K562 (cell line): Measurements from ENCODE around the gene ACTL7B. TPM values are rescaled to one million over a fixed set of nuclear protein-coding genes. Genes with fewer than 3 reads are reported as not detected.

Experiments used
- ATAC-seq: fragments of 200-7000 bp; cut with Tn5 transposase; 3 replicates; pipeline ENCODE4 v1.9.1; 2020; ENCODE audit warnings: moderate library complexity
- BruUV-seq: library from RNA; stranded (reverse); fragments of 400-500 nt; replicated peaks from 2 replicates; lab custom pipeline; 2021; lab: Mats Ljungman, UMichigan
- CTCF ChIA-PET: fragments of 300-600 bp; formaldehyde crosslinking; extraction: SDS; loops from one replicate; lab custom pipeline; 2021; ENCODE audit warnings: low intra/inter-chr PET ratio; lab: Yijun Ruan, JAX
- POLR2A ChIA-PET: fragments of 300-600, 350-650 bp; sonication (Branson Sonifier 250); formaldehyde crosslinking; extraction: SDS; loops from one replicate; lab custom pipeline; 2021; ENCODE audit warnings: antibody characterized with exemption, inconsistent platforms; lab: Yijun Ruan, JAX
- DNase-seq, 4 experiments: peaks; one replicate each; pipeline versions ENCODE4 v3.0.0 to v3.0.0-alpha.2; 2011 to 2018; ENCODE audit warnings: low spot score in 3 of 4, mixed read lengths in 3 of 4; ENCODE audit errors: extremely low read depth in 1 of 4
- FAIRE-seq: peaks from 2 replicates; lab custom pipeline; 2011; peaks lifted over from hg19 to GRCh38; lab: Jason Lieb, UNC
- H2AFZ ChIP-seq: 2 replicates; pipeline ENCODE4 v1.6.0; 2011; ENCODE audit warnings: low read depth, low read length, control low read depth, inconsistent platforms
- H3K27ac ChIP-seq: fragments of 200-600 bp; 3 replicates; pipeline ENCODE4 v1.8.0; 2011; ENCODE audit warnings: low read depth, mild to moderate bottlenecking, control low read depth, inconsistent platforms, low read length, moderate library complexity, mixed read lengths; ENCODE audit errors: extremely low read depth
- H3K27me3 ChIP-seq, 2 experiments: fragments of 300-600 bp in 1 of 2; 2 replicates in 1 of 2; 3 replicates in 1 of 2; pipeline versions ENCODE4 v1.6.0 to v1.8.0; 2011; ENCODE audit warnings: inconsistent platforms in 2 of 2, low read length in 2 of 2, mild to moderate bottlenecking in 1 of 2, mixed read lengths in 1 of 2, moderate library complexity in 1 of 2; ENCODE audit not compliant: control insufficient read depth in 2 of 2, insufficient read depth in 2 of 2
- H3K36me3 ChIP-seq: fragments of 300-600 bp; 3 replicates; pipeline ENCODE4 v1.8.0; 2011; ENCODE audit warnings: mild to moderate bottlenecking, low read length, inconsistent platforms; ENCODE audit not compliant: control insufficient read depth, insufficient read depth
- H3K4me1 ChIP-seq, 2 experiments: fragments of 200-600 bp in 1 of 2; replicated peaks in 1 of 2; 2 replicates in 1 of 2; 3 replicates in 1 of 2; pipeline versions ENCODE4 v1.5.1 to v1.8.0; 2011; ENCODE audit warnings: inconsistent platforms in 2 of 2, low read length in 2 of 2, mild to moderate bottlenecking in 1 of 2, mixed read lengths in 1 of 2, moderate library complexity in 1 of 2; ENCODE audit not compliant: control insufficient read depth in 2 of 2, insufficient read depth in 2 of 2
- H3K4me2 ChIP-seq: 2 replicates; pipeline ENCODE4 v1.6.1; 2011; ENCODE audit warnings: low read length, control low read depth, inconsistent platforms, mixed read lengths; ENCODE audit not compliant: insufficient read depth
- H3K4me3 ChIP-seq: fragments of 200-600 bp; sonication (generic), shearing (Covaris generic); 2 replicates; pipeline ENCODE4 v1.5.1; 2016; ENCODE audit warnings: control low read depth, inconsistent platforms
- H3K79me2 ChIP-seq: fragments of 200-600 bp; 3 replicates; pipeline ENCODE4 v1.8.0; 2011; ENCODE audit warnings: low read length, inconsistent platforms; ENCODE audit not compliant: control insufficient read depth, insufficient read depth
- H3K9ac ChIP-seq, 2 experiments: 2 replicates each; pipeline versions ENCODE4 v1.6.0 to v1.6.1; 2011; ENCODE audit warnings: low read depth in 2 of 2, low read length in 2 of 2, control low read depth in 1 of 2, inconsistent platforms in 1 of 2, mild to moderate bottlenecking in 1 of 2, mixed read lengths in 1 of 2; ENCODE audit not compliant: insufficient read depth in 1 of 2
- H3K9me1 ChIP-seq: one replicate; pipeline ENCODE4 v1.6.0; 2011; ENCODE audit warnings: inconsistent platforms, mild to moderate bottlenecking, low read length, moderate library complexity; ENCODE audit not compliant: control insufficient read depth, insufficient read depth
- H3K9me3 ChIP-seq: replicated peaks from 2 replicates; pipeline ENCODE4 v1.5.1; 2011; ENCODE audit warnings: low read depth, low read length, inconsistent platforms; ENCODE audit not compliant: control insufficient read depth, insufficient read depth
- H4K20me1 ChIP-seq: replicated peaks from 2 replicates; pipeline ENCODE4 v1.6.1; 2011; ENCODE audit warnings: low read length, inconsistent platforms, mixed read lengths; ENCODE audit not compliant: control insufficient read depth, insufficient read depth
- CTCF ChIP-seq, 3 experiments: IDR thresholded peaks in 2 of 3; conservative IDR thresholded peaks in 1 of 3; 2 replicates each; pipeline ENCODE4 v1.5.1; 2011 to 2012; ENCODE audit warnings: low read length in 3 of 3, mild to moderate bottlenecking in 3 of 3, control low read depth in 2 of 3, improper control_type of control experiment in 1 of 3, inconsistent platforms in 1 of 3, low read depth in 1 of 3, mixed read lengths in 1 of 3, moderate library complexity in 1 of 3; ENCODE audit not compliant: insufficient read depth in 2 of 3
- U2AF2 ChIP-seq: fragments of 200-400 bp; formaldehyde crosslinking; optimal IDR thresholded peaks from 2 replicates; pipeline ENCODE3; 2017; ENCODE audit warnings: low read depth, mild to moderate bottlenecking, low read length
- ZNF282 ChIP-seq: sonication (generic); formaldehyde crosslinking; IDR thresholded peaks from 2 replicates; pipeline ENCODE4 v1.8.1; 2023; ENCODE audit warnings: missing genetic modification reagents
- WGBS: fragments of 100-300 bp; shearing (Covaris generic); methylation state at CpG from one replicate; pipeline ENCODE4 v1.1.6; 2016; ENCODE audit warnings: low coverage, mixed read lengths; ENCODE audit not compliant: insufficient coverage; ENCODE audit errors: missing lambda C conversion rate; 5-methylcytosine and 5-hydroxymethylcytosine counted together
- in situ Hi-C: fragments of 300-500 bp; cut with MboI; formaldehyde crosslinking; loops from 4 replicates; pipeline ENCODE4 v1.15.0; 2018; ENCODE audit warnings: inconsistent platforms, mixed read lengths
- intact Hi-C: fragments of 100-400 bp; cut with micrococcal nuclease; formaldehyde crosslinking; loops from 2 replicates; pipeline ENCODE4 v1.14.2; 2022
- polyA plus RNA-seq, 8 experiments: library from polyadenylated mRNA; depleted of rRNA in 4 of 8; stranded (reverse) in 5 of 8; unstranded in 3 of 8; fragments of >200 nt; fragmentation: Nextera tagmentation in 2 of 8; fragmentation: Illumina TruSeq in 1 of 8; extraction: Ambion mirVana in 2 of 8; extraction: Trizol in 1 of 8; gene quantifications; 2 replicates each; pipeline versions ENCODE4 v1.2.1 to v1.2.3, GENCODE V29; 2011 to 2014; ENCODE audit warnings: inconsistent platforms in 1 of 8, missing spikeins in 1 of 8
- total RNA-seq, 7 experiments: library from RNA; depleted of rRNA in 6 of 7; stranded (reverse); fragments of >200 nt in 6 of 7; fragmentation: Illumina TruSeq in 2 of 7; extraction: Trizol in 2 of 7; gene quantifications; 2 replicates each; pipeline versions ENCODE4 v1.2.1 to v1.2.3, GENCODE V29; 2011 to 2021; ENCODE audit warnings: low replicate concordance in 1 of 7

The ACTL7B gene
- total and polyA plus RNA-seq, 9 of the 15 experiments (the other 6 are each of a cell fraction or from before 2014, with no cell fraction given) = not detected

DNA sequence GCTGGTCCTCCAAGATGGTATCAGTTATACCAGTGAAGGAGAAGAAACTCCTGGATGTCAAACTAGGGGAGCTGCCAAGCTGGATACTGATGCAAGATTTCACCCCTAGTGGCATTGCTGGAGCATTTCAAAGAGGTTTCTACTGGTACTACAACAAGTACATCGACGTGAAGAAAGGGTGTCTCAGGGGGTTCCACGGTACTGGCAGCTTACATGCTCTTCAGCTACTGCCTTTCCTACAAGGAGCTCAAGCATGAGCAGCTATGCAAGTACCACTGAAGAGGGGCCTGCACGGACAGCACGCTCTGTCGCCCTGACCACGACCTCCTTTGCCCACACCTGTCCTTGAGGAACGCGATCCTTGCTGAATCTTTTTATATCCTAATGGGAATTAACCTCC, 19.5 kb downstream of the ACTL7B start:
- Histone ChIP-seq H3K9me3 (no peaks in the 10 kb centered on the region), H3K4me1 (no peaks in the 10 kb centered on the region; a peak in 1 of 5 replicates), H3K27me3 (peaks cover 12 to 18% of the 10 kb centered on the region in 2 experiments; a peak in 4 of 5 replicates), H3K27ac (no peak overlapping the region), H4K20me1 (no peaks in the 10 kb centered on the region), H3K4me2 (no peak overlapping the region), H3K36me3 (no peaks in the 10 kb centered on the region), H3K79me2 (no peaks in the 10 kb centered on the region), H2AFZ (no peak overlapping the region), H3K9ac (no peak overlapping the region), H3K9me1 (no peaks in the 10 kb centered on the region), H3K4me3 (no peak overlapping the region)
- ChIA-PET CTCF (no interaction called here), POLR2A (interaction anchor here (1.0 to 1.3 kb wide), 3 partner anchors 16 to 28 kb away, joined by 3 read pairs; no protein-coding TSS in a partner anchor)
- TF ChIP-seq CTCF (IDR thresholded peaks at IDR 0.05 in 2 of 3, conservative IDR thresholded peaks at IDR 0.05 in 1 of 3; ENCODE audit: insufficient read depth in 2 of 3, low read depth in 1 of 3, low read length in 3 of 3) = 0 out of 6 replicates have a peak, but pooled peaks of 1 of the 3 experiments have one; percentile 11
- no peak for TF ChIP-seq ZNF282
- TF ChIP-seq U2AF2 = no peak
- in situ Hi-C loops = no loop called here
- FAIRE-seq = no peak
- no TSS peak for BruUV-seq
- no peak for ATAC-seq
- WGBS = 4% methylated on average over 9 of the region's 9 CpGs
- no peak for DNase-seq
- intact Hi-C loops = no loop called here
